GM23248 (cell line): Measurements from ENCODE around the gene KRTAP16-1. TPM values are rescaled to one million over a fixed set of nuclear protein-coding genes. Genes with fewer than 3 reads are reported as not detected.

Experiments
- DNase-seq: peaks from one replicate; pipeline ENCODE4 v3.0.0-alpha.2; 2015
- H2AFZ ChIP-seq: fragments of 200-600 bp; sonication (generic); 2 replicates; pipeline ENCODE4 v1.6.1; 2016; ENCODE audit warnings: antibody characterized with exemption
- H3F3A ChIP-seq: fragments of 200-600 bp; sonication (generic); 2 replicates; pipeline ENCODE4 v1.6.1; 2016; ENCODE audit warnings: mild to moderate bottlenecking, antibody characterized with exemption, mixed run types; ENCODE audit not compliant: insufficient read depth
- H3K27ac ChIP-seq: fragments of 200-600 bp; sonication (generic); 2 replicates; pipeline ENCODE4 v1.5.1; 2016; ENCODE audit warnings: mild to moderate bottlenecking
- H3K27me3 ChIP-seq: fragments of 200-600 bp; sonication (generic); replicated peaks from 2 replicates; pipeline ENCODE4 v1.6.1; 2016; ENCODE audit warnings: mild to moderate bottlenecking; ENCODE audit not compliant: insufficient read depth
- H3K36me3 ChIP-seq: fragments of 200-600 bp; sonication (generic); 2 replicates; pipeline ENCODE4 v1.6.1; 2016; ENCODE audit warnings: low read depth, mild to moderate bottlenecking
- H3K4me1 ChIP-seq: fragments of 200-600 bp; sonication (generic); 2 replicates; pipeline ENCODE4 v1.6.1; 2016; ENCODE audit warnings: mild to moderate bottlenecking; ENCODE audit not compliant: insufficient read depth
- H3K4me2 ChIP-seq: fragments of 200-600 bp; sonication (generic); one replicate; pipeline ENCODE4 v1.6.1; 2016; ENCODE audit warnings: mild to moderate bottlenecking; ENCODE audit not compliant: unreplicated experiment
- H3K4me3 ChIP-seq: fragments of 200-600 bp; sonication (generic); 2 replicates; pipeline ENCODE4 v1.5.1; 2016; ENCODE audit warnings: mild to moderate bottlenecking
- H3K79me2 ChIP-seq: fragments of 200-600 bp; sonication (generic); 2 replicates; pipeline ENCODE4 v1.6.1; 2016; ENCODE audit warnings: mild to moderate bottlenecking; ENCODE audit not compliant: insufficient read depth
- H3K9ac ChIP-seq: fragments of 200-600 bp; sonication (generic); 2 replicates; pipeline ENCODE4 v1.6.1; 2016; ENCODE audit warnings: mild to moderate bottlenecking
- H3K9me2 ChIP-seq: fragments of 200-600 bp; sonication (generic); 2 replicates; pipeline ENCODE4 v1.6.1; 2016; ENCODE audit warnings: mixed run types, mild to moderate bottlenecking, moderate library complexity; ENCODE audit not compliant: insufficient read depth
- H3K9me3 ChIP-seq: fragments of 200-600 bp; sonication (generic); one replicate; pipeline ENCODE4 v1.6.1; 2017; ENCODE audit warnings: low read depth
- H4K20me1 ChIP-seq: fragments of 200-600 bp; sonication (generic); 2 replicates; pipeline ENCODE4 v1.6.0; 2016; ENCODE audit not compliant: insufficient read depth
- EZH2 ChIP-seq: fragments of 200-600 bp; sonication (generic); IDR thresholded peaks from 2 replicates; pipeline ENCODE4 v1.6.1; 2018; ENCODE audit warnings: antibody characterized with exemption, mild to moderate bottlenecking; ENCODE audit not compliant: insufficient read depth, poor library complexity, severe bottlenecking
- EZH2phosphoT487 ChIP-seq: fragments of 200-600 bp; sonication (generic); IDR thresholded peaks from 2 replicates; pipeline ENCODE4 v1.6.1; 2018; ENCODE audit warnings: antibody characterized with exemption, moderate library complexity, mild to moderate bottlenecking, low read depth; ENCODE audit not compliant: insufficient read depth
- WGBS, 2 experiments: methylation state at CpG; one replicate each; pipeline ENCODE4 v1.1.6; 2015 to 2017; ENCODE audit warnings: low lambda C conversion rate in 2 of 2, low coverage in 1 of 2; ENCODE audit errors: missing lambda C conversion rate in 2 of 2; 5-methylcytosine and 5-hydroxymethylcytosine counted together
- in situ Hi-C: fragments of 300-500 bp; cut with MboI; formaldehyde crosslinking; loops from 2 replicates; pipeline ENCODE4 v1.15.0; 2020
- polyA plus RNA-seq: library from polyadenylated mRNA; unstranded; fragments of >200 nt; fragmentation: Nextera tagmentation; extraction: Ambion mirVana; gene quantifications from 2 replicates; pipeline ENCODE4 v1.2.1, GENCODE V29; 2016
- small RNA-seq: library from RNA; depleted of rRNA; stranded (forward); fragments of <200 nt; gene quantifications from one replicate; pipeline ENCODE3, GENCODE V24; 2014; ENCODE audit warnings: low read depth, low replicate concordance
- total RNA-seq: library from RNA; depleted of rRNA; stranded (reverse); fragments of >200 nt; shearing (Covaris generic); gene quantifications from 2 replicates; pipeline ENCODE4 v1.2.3, GENCODE V29; 2014; rRNA removed

Gene KRTAP16-1
- total and polyA plus RNA-seq, 2 experiments from 2014 or later = not detected

- Histone ChIP-seq H3K79me2 (no peaks in the 10 kb centered on the region), H3K9me3 (no peaks in the 10 kb centered on the region), H3K9ac (no peak overlapping the region), H3K36me3 (no peaks in the 10 kb centered on the region), H3K9me2 (no peaks in the 10 kb centered on the region), H3K4me2 (no peak overlapping the region), H3K4me1 (no peaks in the 10 kb centered on the region), H3K4me3 (no peak overlapping the region), H3K27me3 (no peaks in the 10 kb centered on the region), H3F3A (no peaks in the 10 kb centered on the region), H2AFZ (no peak overlapping the region), H3K27ac (no peak overlapping the region), H4K20me1 (no peaks in the 10 kb centered on the region)
- in situ Hi-C loops = no loop called here
- WGBS, 2 experiments = no CpG with 5 or more reads among the region's 3 CpGs
- no peak for TF ChIP-seq EZH2
- no peak for DNase-seq
Observed at GRCh38 chr17:41267711-41268110, 41.4 kb downstream of the KRTAP16-1 start.

GRCh38 chr17:41265078-41265477 lies 44.0 kb downstream of the KRTAP16-1 start, which contains the start of gene KRTAP9-6:
KRTAP9-6 (plus strand) TSS chr17:41265378; CDS start chr17:41265378, 0 bp downstream.
- in situ Hi-C loops = no loop called here
- no peaks in the 10 kb centered on the region for H3K9me3 ChIP-seq
- H3K27me3 ChIP-seq = no peaks in the 10 kb centered on the region
- H3K9me2 ChIP-seq = no peaks in the 10 kb centered on the region
- TF ChIP-seq EZH2 = no peak
- no peak for TF ChIP-seq EZH2phosphoT487
- no peak within 1 kb of the TSS for H3K4me2 ChIP-seq
- WGBS, 2 experiments = 54 to 55% methylated on average over 2 of the region's 2 CpGs
- H4K20me1 ChIP-seq = no peaks in the 10 kb centered on the region
- no peaks in the 10 kb centered on the region for H3K4me1 ChIP-seq
- H3K79me2 ChIP-seq = no peaks in the 10 kb centered on the region
- no peak within 1 kb of the TSS for H3K4me3 ChIP-seq
- H2AFZ ChIP-seq = no peak within 1 kb of the TSS
- H3K36me3 ChIP-seq = no peaks in the 10 kb centered on the region
- DNase-seq = no peak
- no peak within 1 kb of the TSS for H3K9ac ChIP-seq
- no peak within 1 kb of the TSS for H3K27ac ChIP-seq
- no peaks in the 10 kb centered on the region for H3F3A ChIP-seq

- Histone ChIP-seq H2AFZ (no peak overlapping the region), H3K27ac (no peak overlapping the region), H3K79me2 (no peaks in the 10 kb centered on the region), H3F3A (no peaks in the 10 kb centered on the region), H3K4me2 (no peak overlapping the region), H3K9ac (no peak overlapping the region), H3K9me2 (no peaks in the 10 kb centered on the region), H4K20me1 (no peaks in the 10 kb centered on the region), H3K9me3 (no peaks in the 10 kb centered on the region), H3K4me1 (no peaks in the 10 kb centered on the region), H3K4me3 (no peak overlapping the region), H3K27me3 (no peaks in the 10 kb centered on the region), H3K36me3 (no peaks in the 10 kb centered on the region)
- TF ChIP-seq EZH2phosphoT487 (no peak), EZH2 (no peak)
- 81 to 93% methylated on average over 3 of the region's 3 CpGs for WGBS, 2 experiments
- in situ Hi-C loops = no loop called here
- no peak for DNase-seq
Observed at GRCh38 chr17:41264599-41264998, 44.5 kb downstream of the KRTAP16-1 start.

- in situ Hi-C loops = no loop called here
- 95 to 97% methylated on average over 2 of the region's 2 CpGs for WGBS, 2 experiments
- no peak for TF ChIP-seq EZH2
- TF ChIP-seq EZH2phosphoT487 = no peak
Observed at GRCh38 chr17:41263212-41263611, 45.9 kb downstream of the KRTAP16-1 start.

GRCh38 chr17:41258406-41258805 lies 50.7 kb downstream of the KRTAP16-1 start:
- peaks cover 25% of the 10 kb centered on the region for H3F3A ChIP-seq
- H3K27me3 ChIP-seq = no peaks in the 10 kb centered on the region; the same call in 1 of the 2 replicates
- H3K36me3 ChIP-seq = no peaks in the 10 kb centered on the region
- in situ Hi-C loops = no loop called here
- H3K27ac ChIP-seq = no peak overlapping the region
- H3K4me1 ChIP-seq = peaks cover 25% of the 10 kb centered on the region
- no peak overlapping the region for H3K4me3 ChIP-seq
- H3K9me2 ChIP-seq = peaks cover 10% of the 10 kb centered on the region; the same call in 1 of the 2 replicates
- no peaks in the 10 kb centered on the region for H4K20me1 ChIP-seq
- H2AFZ ChIP-seq = no peak overlapping the region
- no peaks in the 10 kb centered on the region for H3K79me2 ChIP-seq
- TF ChIP-seq EZH2phosphoT487 = no peak
- no peak for TF ChIP-seq EZH2
- H3K9me3 ChIP-seq = no peaks in the 10 kb centered on the region
- DNase-seq = peak; percentile 8
- H3K9ac ChIP-seq = no peak overlapping the region
- H3K4me2 ChIP-seq = peak overlapping the region; percentile 4

More at GRCh38 chr17:41263212-41263611, 45.9 kb downstream of the KRTAP16-1 start:
- no peak for DNase-seq
- Histone ChIP-seq H3K9ac (no peak overlapping the region), H3K27me3 (no peaks in the 10 kb centered on the region), H2AFZ (no peak overlapping the region), H3K79me2 (no peaks in the 10 kb centered on the region), H3F3A (0 out of 2 replicates have a peak, but pooled peaks cover 4% of the 10 kb centered on the region), H4K20me1 (no peaks in the 10 kb centered on the region), H3K9me3 (no peaks in the 10 kb centered on the region), H3K27ac (no peak overlapping the region), H3K36me3 (no peaks in the 10 kb centered on the region), H3K4me1 (peaks cover 9% of the 10 kb centered on the region; the same call in 1 of the 2 replicates), H3K4me3 (no peak overlapping the region), H3K9me2 (peaks cover 6% of the 10 kb centered on the region; the same call in 1 of the 2 replicates), H3K4me2 (no peak overlapping the region)

Small RNA genes lying within 50 kb of the gene (small RNA-seq; reads per million reads assigned to genes)
- not detected for gene KRTAP9-10P

Other genes starting within 250 kb of the KRTAP16-1 start
Only the 30 nearest of the 36 such genes appear.
- not detected in 2 replicates for gene KRTAP4-16, start 207.1 kb downstream of the KRTAP16-1 start, total RNA-seq
- not detected in 2 replicates for gene KRTAP4-16, start 207.1 kb downstream of the KRTAP16-1 start, polyA plus RNA-seq
- gene KRTAP4-9, start 203.9 kb downstream of the KRTAP16-1 start, total RNA-seq = not detected in 2 replicates
- gene KRTAP4-9, start 203.9 kb downstream of the KRTAP16-1 start, polyA plus RNA-seq = 0.49 and 0.51 TPM in 2 replicates
- gene KRTAP4-11, start 190.9 kb downstream of the KRTAP16-1 start, total RNA-seq = not detected in 2 replicates
- 0.29 TPM in 1 of 2 replicates, not detected in the other for gene KRTAP4-11, start 190.9 kb downstream of the KRTAP16-1 start, polyA plus RNA-seq
- gene KRTAP4-12, start 185.1 kb downstream of the KRTAP16-1 start, total RNA-seq = not detected in 2 replicates
- gene KRTAP4-12, start 185.1 kb downstream of the KRTAP16-1 start, polyA plus RNA-seq = 1.7 and 1.8 TPM in 2 replicates
- gene KRTAP4-6, start 168.8 kb downstream of the KRTAP16-1 start, total RNA-seq = not detected in 2 replicates
- not detected in 2 replicates for gene KRTAP4-6, start 168.8 kb downstream of the KRTAP16-1 start, polyA plus RNA-seq
- not detected in 2 replicates for gene KRTAP4-5, start 159.5 kb downstream of the KRTAP16-1 start, total RNA-seq
- not detected in 2 replicates for gene KRTAP4-5, start 159.5 kb downstream of the KRTAP16-1 start, polyA plus RNA-seq
- not detected in 2 replicates for gene KRTAP4-4, start 148.6 kb downstream of the KRTAP16-1 start, total RNA-seq
- gene KRTAP4-4, start 148.6 kb downstream of the KRTAP16-1 start, polyA plus RNA-seq = not detected in 2 replicates
- gene KRTAP4-3, start 141.1 kb downstream of the KRTAP16-1 start, total RNA-seq = not detected in 2 replicates
- gene KRTAP4-3, start 141.1 kb downstream of the KRTAP16-1 start, polyA plus RNA-seq = not detected in 2 replicates
- not detected in 2 replicates for gene KRTAP4-2, start 131.1 kb downstream of the KRTAP16-1 start, total RNA-seq
- not detected in 2 replicates for gene KRTAP4-2, start 131.1 kb downstream of the KRTAP16-1 start, polyA plus RNA-seq
- gene KRTAP4-1, start 124.4 kb downstream of the KRTAP16-1 start, total RNA-seq = 0.76 TPM in 1 of 2 replicates, not detected in the other
- not detected in 2 replicates for gene KRTAP4-1, start 124.4 kb downstream of the KRTAP16-1 start, polyA plus RNA-seq
- not detected in 2 replicates for gene KRTAP9-1, start 119.4 kb downstream of the KRTAP16-1 start, total RNA-seq
- gene KRTAP9-1, start 119.4 kb downstream of the KRTAP16-1 start, polyA plus RNA-seq = not detected in 2 replicates
- gene KRTAP9-2, start 82.7 kb downstream of the KRTAP16-1 start, total RNA-seq = not detected in 2 replicates
- gene KRTAP9-2, start 82.7 kb downstream of the KRTAP16-1 start, polyA plus RNA-seq = not detected in 2 replicates
- not detected in 2 replicates for gene KRTAP9-3, start 76.9 kb downstream of the KRTAP16-1 start, total RNA-seq
- not detected in 2 replicates for gene KRTAP9-3, start 76.9 kb downstream of the KRTAP16-1 start, polyA plus RNA-seq
- not detected in 2 replicates for gene KRTAP9-8, start 71.3 kb downstream of the KRTAP16-1 start, total RNA-seq
- not detected in 2 replicates for gene KRTAP9-8, start 71.3 kb downstream of the KRTAP16-1 start, polyA plus RNA-seq
- gene KRTAP9-4, start 59.6 kb downstream of the KRTAP16-1 start, total RNA-seq = not detected in 2 replicates
- gene KRTAP9-4, start 59.6 kb downstream of the KRTAP16-1 start, polyA plus RNA-seq = not detected in 2 replicates
- gene KRTAP9-9, start 53.9 kb downstream of the KRTAP16-1 start, total RNA-seq = not detected in 2 replicates
- gene KRTAP9-9, start 53.9 kb downstream of the KRTAP16-1 start, polyA plus RNA-seq = not detected in 2 replicates
- not detected in 2 replicates for gene KRTAP9-6, start 43.9 kb downstream of the KRTAP16-1 start, total RNA-seq
- gene KRTAP9-6, start 43.9 kb downstream of the KRTAP16-1 start, polyA plus RNA-seq = not detected in 2 replicates
- not detected in 2 replicates for gene KRTAP9-7, start 33.6 kb downstream of the KRTAP16-1 start, total RNA-seq
- gene KRTAP9-7, start 33.6 kb downstream of the KRTAP16-1 start, polyA plus RNA-seq = not detected in 2 replicates
- gene KRTAP29-1, start 6.5 kb downstream of the KRTAP16-1 start, total RNA-seq = not detected in 2 replicates
- gene KRTAP29-1, start 6.5 kb downstream of the KRTAP16-1 start, polyA plus RNA-seq = not detected in 2 replicates
- not detected in 2 replicates for gene KRTAP17-1, start 6.4 kb upstream of the KRTAP16-1 start, total RNA-seq
- gene KRTAP17-1, start 6.4 kb upstream of the KRTAP16-1 start, polyA plus RNA-seq = not detected in 2 replicates
- gene KRT33A, start 41.5 kb upstream of the KRTAP16-1 start, total RNA-seq = not detected in 2 replicates
- not detected in 2 replicates for gene KRT33A, start 41.5 kb upstream of the KRTAP16-1 start, polyA plus RNA-seq
- 0.25 and 0.76 TPM in 2 replicates for gene KRT33B, start 60.5 kb upstream of the KRTAP16-1 start, total RNA-seq
- gene KRT33B, start 60.5 kb upstream of the KRTAP16-1 start, polyA plus RNA-seq = 1.0 and 1.2 TPM in 2 replicates
- 73.5 and 77.8 TPM in 2 replicates for gene KRT34, start 73.0 kb upstream of the KRTAP16-1 start, total RNA-seq
- gene KRT34, start 73.0 kb upstream of the KRTAP16-1 start, polyA plus RNA-seq = 39.8 and 42.2 TPM in 2 replicates
- gene KRT31, start 88.3 kb upstream of the KRTAP16-1 start, total RNA-seq = not detected in 2 replicates
- gene KRT31, start 88.3 kb upstream of the KRTAP16-1 start, polyA plus RNA-seq = not detected in 2 replicates
- gene KRT37, start 115.3 kb upstream of the KRTAP16-1 start, total RNA-seq = not detected in 2 replicates
- gene KRT37, start 115.3 kb upstream of the KRTAP16-1 start, polyA plus RNA-seq = not detected in 2 replicates
- gene KRT38, start 131.7 kb upstream of the KRTAP16-1 start, total RNA-seq = not detected in 2 replicates
- gene KRT38, start 131.7 kb upstream of the KRTAP16-1 start, polyA plus RNA-seq = not detected in 2 replicates
- not detected in 2 replicates for gene KRT32, start 158.1 kb upstream of the KRTAP16-1 start, total RNA-seq
- not detected in 2 replicates for gene KRT32, start 158.1 kb upstream of the KRTAP16-1 start, polyA plus RNA-seq
- gene KRT35, start 171.8 kb upstream of the KRTAP16-1 start, total RNA-seq = not detected in 2 replicates
- gene KRT35, start 171.8 kb upstream of the KRTAP16-1 start, polyA plus RNA-seq = not detected in 2 replicates
- gene KRT36, start 180.6 kb upstream of the KRTAP16-1 start, total RNA-seq = not detected in 2 replicates
- not detected in 2 replicates for gene KRT36, start 180.6 kb upstream of the KRTAP16-1 start, polyA plus RNA-seq
- gene KRT13, start 196.3 kb upstream of the KRTAP16-1 start, total RNA-seq = 0.76 TPM in 1 of 2 replicates, not detected in the other
- gene KRT13, start 196.3 kb upstream of the KRTAP16-1 start, polyA plus RNA-seq = not detected in 2 replicates